ENCODE data around the gene TBX21.

TBX21 gene

GRCh38 chr17:47700471-47701449 is 32.3 kb upstream of the TBX21 start:
- Histone ChIP-seq H3K27me3 (ENCODE audit: control insufficient read depth, insufficient read depth, low read length) (peaks cover 16% of the 10 kb centered on the region), H3K9me3 (replicated peaks; ENCODE audit: low read length) (no peaks in the 10 kb centered on the region), H3K9ac (ENCODE audit: low read depth, low read length) (no peak overlapping the region), H3K36me3 (ENCODE audit: insufficient read depth, low read length) (peaks cover 5% of the 10 kb centered on the region), H3K4me3 (ENCODE audit: low read length) (no peak overlapping the region), H3K4me2 (ENCODE audit: low read length) (no peak overlapping the region), H3K4me1 (ENCODE audit: control insufficient read depth, insufficient read depth, low read length) (peaks cover under 1% of the 10 kb centered on the region)

GRCh38 chr17:47701608-47702007 is 31.4 kb upstream of the TBX21 start:
- no peaks in the 10 kb centered on the region for H3K4me1 ChIP-seq (ENCODE audit: control insufficient read depth, insufficient read depth, low read length)
- H3K4me2 ChIP-seq (ENCODE audit: low read length), result no peak overlapping the region
- H3K9ac ChIP-seq (ENCODE audit: low read depth, low read length), result no peak overlapping the region
- peaks cover 24% of the 10 kb centered on the region for H3K27me3 ChIP-seq (ENCODE audit: control insufficient read depth, insufficient read depth, low read length)
- H3K36me3 ChIP-seq (ENCODE audit: insufficient read depth, low read length), result peaks cover 5% of the 10 kb centered on the region
- no peaks in the 10 kb centered on the region for H3K9me3 ChIP-seq (replicated peaks; ENCODE audit: low read length)
- no peak overlapping the region for H3K4me3 ChIP-seq (ENCODE audit: low read length)

GRCh38 chr17:47702391-47702995 is 30.5 kb upstream of the TBX21 start:
- H3K4me3 ChIP-seq (ENCODE audit: low read length), result no peak overlapping the region
- H3K36me3 ChIP-seq (ENCODE audit: insufficient read depth, low read length), result peaks cover 5% of the 10 kb centered on the region
- no peaks in the 10 kb centered on the region for H3K4me1 ChIP-seq (ENCODE audit: control insufficient read depth, insufficient read depth, low read length)

GRCh38 chr17:47703191-47703591 is 29.8 kb upstream of the TBX21 start:
- peaks cover 5% of the 10 kb centered on the region for H3K36me3 ChIP-seq (ENCODE audit: insufficient read depth, low read length)
- H3K9ac ChIP-seq (ENCODE audit: low read depth, low read length), result no peak overlapping the region
- H3K4me1 ChIP-seq (ENCODE audit: control insufficient read depth, insufficient read depth, low read length), result no peaks in the 10 kb centered on the region
- H3K27me3 ChIP-seq (ENCODE audit: control insufficient read depth, insufficient read depth, low read length), result peaks cover 28% of the 10 kb centered on the region
- H3K4me3 ChIP-seq (ENCODE audit: low read length), result no peak overlapping the region
- no peak overlapping the region for H3K4me2 ChIP-seq (ENCODE audit: low read length)
- H3K9me3 ChIP-seq (replicated peaks; ENCODE audit: low read length), result no peaks in the 10 kb centered on the region

More at GRCh38 chr17:47702391-47702995, 30.5 kb upstream of the TBX21 start:
- H3K4me2 ChIP-seq (ENCODE audit: low read length), result no peak overlapping the region
- H3K9ac ChIP-seq (ENCODE audit: low read depth, low read length), result no peak overlapping the region
- no peaks in the 10 kb centered on the region for H3K9me3 ChIP-seq (replicated peaks; ENCODE audit: low read length)
- H3K27me3 ChIP-seq (ENCODE audit: control insufficient read depth, insufficient read depth, low read length), result peaks cover 28% of the 10 kb centered on the region

- no peak overlapping the region for H3K4me2 ChIP-seq (ENCODE audit: low read length)
- no peak overlapping the region for H3K4me3 ChIP-seq (ENCODE audit: low read length)
- H3K9ac ChIP-seq (ENCODE audit: low read depth, low read length), result no peak overlapping the region
- no peaks in the 10 kb centered on the region for H3K9me3 ChIP-seq (replicated peaks; ENCODE audit: low read length)
- no peaks in the 10 kb centered on the region for H3K4me1 ChIP-seq (ENCODE audit: control insufficient read depth, insufficient read depth, low read length)
- H3K36me3 ChIP-seq (ENCODE audit: insufficient read depth, low read length), result peaks cover 5% of the 10 kb centered on the region
- H3K27me3 ChIP-seq (ENCODE audit: control insufficient read depth, insufficient read depth, low read length), result peaks cover 28% of the 10 kb centered on the region
Measured at GRCh38 chr17:47703671-47704070, 29.4 kb upstream of the TBX21 start.

- no peak overlapping the region for H3K4me2 ChIP-seq (ENCODE audit: low read length)
- peaks cover 3% of the 10 kb centered on the region for H3K36me3 ChIP-seq (ENCODE audit: insufficient read depth, low read length)
- H3K4me3 ChIP-seq (ENCODE audit: low read length), result no peak overlapping the region
- no peaks in the 10 kb centered on the region for H3K4me1 ChIP-seq (ENCODE audit: control insufficient read depth, insufficient read depth, low read length)
- peaks cover 28% of the 10 kb centered on the region for H3K27me3 ChIP-seq (ENCODE audit: control insufficient read depth, insufficient read depth, low read length)
- no peaks in the 10 kb centered on the region for H3K9me3 ChIP-seq (replicated peaks; ENCODE audit: low read length)
- H3K9ac ChIP-seq (ENCODE audit: low read depth, low read length), result no peak overlapping the region
Measured at GRCh38 chr17:47704116-47704515, 28.9 kb upstream of the TBX21 start.

GRCh38 chr17:47704736-47705135 is 28.3 kb upstream of the TBX21 start:
- no peak overlapping the region for H3K4me3 ChIP-seq (ENCODE audit: low read length)
- no peaks in the 10 kb centered on the region for H3K4me1 ChIP-seq (ENCODE audit: control insufficient read depth, insufficient read depth, low read length)
- H3K9ac ChIP-seq (ENCODE audit: low read depth, low read length), result no peak overlapping the region
- peaks cover 28% of the 10 kb centered on the region for H3K27me3 ChIP-seq (ENCODE audit: control insufficient read depth, insufficient read depth, low read length)
- H3K9me3 ChIP-seq (replicated peaks; ENCODE audit: low read length), result no peaks in the 10 kb centered on the region
- no peaks in the 10 kb centered on the region for H3K36me3 ChIP-seq (ENCODE audit: insufficient read depth, low read length)
- H3K4me2 ChIP-seq (ENCODE audit: low read length), result no peak overlapping the region

GRCh38 chr17:47705536-47706530 is 27.2 kb upstream of the TBX21 start:
- no peaks in the 10 kb centered on the region for H3K36me3 ChIP-seq (ENCODE audit: insufficient read depth, low read length)
- H3K27me3 ChIP-seq (ENCODE audit: control insufficient read depth, insufficient read depth, low read length), result peaks cover 28% of the 10 kb centered on the region
- no peaks in the 10 kb centered on the region for H3K4me1 ChIP-seq (ENCODE audit: control insufficient read depth, insufficient read depth, low read length)
- H3K9me3 ChIP-seq (replicated peaks; ENCODE audit: low read length), result no peaks in the 10 kb centered on the region
- no peak overlapping the region for H3K4me3 ChIP-seq (ENCODE audit: low read length)
- H3K9ac ChIP-seq (ENCODE audit: low read depth, low read length), result no peak overlapping the region
- no peak overlapping the region for H3K4me2 ChIP-seq (ENCODE audit: low read length)

GRCh38 chr17:47707056-47707804 is 25.8 kb upstream of the TBX21 start:
- Histone ChIP-seq H3K27me3 (ENCODE audit: control insufficient read depth, insufficient read depth, low read length) (peaks cover 29% of the 10 kb centered on the region), H3K4me3 (ENCODE audit: low read length) (no peak overlapping the region), H3K4me2 (ENCODE audit: low read length) (no peak overlapping the region), H3K9ac (ENCODE audit: low read depth, low read length) (no peak overlapping the region), H3K36me3 (ENCODE audit: insufficient read depth, low read length) (no peaks in the 10 kb centered on the region), H3K4me1 (ENCODE audit: control insufficient read depth, insufficient read depth, low read length) (no peaks in the 10 kb centered on the region), H3K9me3 (replicated peaks; ENCODE audit: low read length) (no peaks in the 10 kb centered on the region)

- no peaks in the 10 kb centered on the region for H3K36me3 ChIP-seq (ENCODE audit: insufficient read depth, low read length)
- H3K4me3 ChIP-seq (ENCODE audit: low read length), result no peak overlapping the region
- no peaks in the 10 kb centered on the region for H3K9me3 ChIP-seq (replicated peaks; ENCODE audit: low read length)
- H3K4me2 ChIP-seq (ENCODE audit: low read length), result no peak overlapping the region
- H3K4me1 ChIP-seq (ENCODE audit: control insufficient read depth, insufficient read depth, low read length), result no peaks in the 10 kb centered on the region
- no peak overlapping the region for H3K9ac ChIP-seq (ENCODE audit: low read depth, low read length)
- H3K27me3 ChIP-seq (ENCODE audit: control insufficient read depth, insufficient read depth, low read length), result peaks cover 35% of the 10 kb centered on the region
Measured at GRCh38 chr17:47707884-47708283, 25.2 kb upstream of the TBX21 start.
